ENCODE data around the gene HNRNPA3. TPM values are rescaled to one million over a fixed set of nuclear protein-coding genes. Genes with fewer than 3 reads are reported as not detected.

Gene HNRNPA3
- total and polyA plus RNA-seq, 2 of the 13 experiments (the other 11 are each of a cell fraction or from before 2014, with no cell fraction given), result 73.3 to 97.7 TPM

- H3K4me2 ChIP-seq (ENCODE audit: low read depth, low read length), result peak overlapping the region; percentile 96
- H4K20me1 ChIP-seq (ENCODE audit: insufficient read depth, low read length), result peaks cover 78% of the 10 kb centered on the region
- H3K27me3 ChIP-seq (ENCODE audit: control insufficient read depth in 1 of 2, insufficient read depth in 2 of 2, low read length in 2 of 2), result no peaks in the 10 kb centered on the region; a peak in 1 of 5 replicates
- CTCF ChIA-PET (ENCODE audit: low intra/inter-chr PET ratio, low total read pairs), result no interaction called here
- no peak overlapping the region for H2AFZ ChIP-seq (ENCODE audit: low read length)
- peaks cover 86% of the 10 kb centered on the region for H3K79me2 ChIP-seq (ENCODE audit: insufficient read depth, low read length)
- peak in 1 of 2 experiments; percentile 39; a peak in 1 of 4 replicates for TF ChIP-seq POLR2A (IDR thresholded peaks at IDR 0.05; ENCODE audit: insufficient read depth in 1 of 2, low read depth in 2 of 2, low read length in 2 of 2)
- no peak for TF ChIP-seq SETDB1 (CRISPR knock-in tag; IDR thresholded peaks at IDR 0.05; ENCODE audit: borderline replicate concordance)
- no peak for TF ChIP-seq ZNF713 (CRISPR knock-in tag; IDR thresholded peaks at IDR 0.05)
- TF ChIP-seq ZNF780A (CRISPR knock-in tag; IDR thresholded peaks at IDR 0.05), result no peak
- TF ChIP-seq ZNF746 (CRISPR knock-in tag; IDR thresholded peaks at IDR 0.05), result no peak
- TF ChIP-seq MNT (IDR thresholded peaks at IDR 0.05), result no peak
- TF ChIP-seq HES4 (CRISPR knock-in tag; IDR thresholded peaks at IDR 0.05; ENCODE audit: borderline replicate concordance), result no peak
- TF ChIP-seq ZNF142 (CRISPR knock-in tag; IDR thresholded peaks at IDR 0.05), result no peak
- TF ChIP-seq NFIC (IDR thresholded peaks at IDR 0.05; ENCODE audit: low read length), result no peak
- peak; percentile 30; the same call in 1 of the 2 replicates for TF ChIP-seq MBD4 (IDR thresholded peaks at IDR 0.05; ENCODE audit: borderline replicate concordance, low read length)
- FAIRE-seq (no peak), ATAC-seq (no peak), DNase-seq (ENCODE audit: low spot score) (no peak)
- in situ Hi-C loops (cut with HindIII; ENCODE audit: extremely low pct_ligation_motif_present, low pct_unique_long_range_greater_than_20kb), result loop anchor here (5.0 kb wide), 4 partner anchors 48 to 132 kb away; partner anchors contain the start of genes AGPS and HNRNPA3
- POLR2A ChIA-PET, result interaction anchor here (1.0 to 2.4 kb wide), 8 partner anchors 8 to 96 kb away, joined by 3 to 7 read pairs (median 3); partner anchors contain the start of gene HNRNPA3
- peak overlapping the region; percentile 100 for H3K9ac ChIP-seq (ENCODE audit: insufficient read depth, low read depth, low read length)
- peak overlapping the region; percentile 94 to 99 (median 98); a peak in 5 of 6 replicates for H3K4me3 ChIP-seq (replicated peaks in 1 of 3; ENCODE audit: insufficient read depth in 1 of 3, low read depth in 2 of 3, low read length in 3 of 3)
- WGBS (ENCODE audit: low lambda C conversion rate), result 33% methylated on average over 1 of the region's 1 CpG
- H3K4me1 ChIP-seq (ENCODE audit: insufficient read depth, low read length), result peaks cover 66% of the 10 kb centered on the region
- peak overlapping the region; percentile 21 for H3K27ac ChIP-seq (ENCODE audit: extremely low read length, insufficient read depth, low read length)
- H3K36me3 ChIP-seq (replicated peaks in 1 of 2; ENCODE audit: control insufficient read depth in 1 of 2, insufficient read depth in 2 of 2, low read length in 2 of 2), result peaks cover 0 to 15% of the 10 kb centered on the region in 2 experiments; a peak in 3 of 5 replicates
- intact Hi-C loops (cut with micrococcal nuclease; ENCODE audit: unreplicated experiment), result loop anchor here (5.0 kb wide), 2 partner anchors 37 to 157 kb away; no protein-coding TSS in a partner anchor
- H3K9me3 ChIP-seq (ENCODE audit: low read length), result no peaks in the 10 kb centered on the region
- no TSS peak for BruUV-seq (replicated peaks)
These were observed 47.8 kb downstream of the HNRNPA3 start for GRCh38 chr2:177260379-177260778.

Measured in HepG2 (cell line).